ENCODE results near the gene RNF111. TPM values are rescaled to one million over a fixed set of nuclear protein-coding genes. Genes with fewer than 3 reads are reported as not detected.

Gene RNF111
- total and polyA plus RNA-seq, 2 donors (not counting 1 experiment from before 2014, with no cell fraction given): 19.3 to 20.9 TPM

DNA sequence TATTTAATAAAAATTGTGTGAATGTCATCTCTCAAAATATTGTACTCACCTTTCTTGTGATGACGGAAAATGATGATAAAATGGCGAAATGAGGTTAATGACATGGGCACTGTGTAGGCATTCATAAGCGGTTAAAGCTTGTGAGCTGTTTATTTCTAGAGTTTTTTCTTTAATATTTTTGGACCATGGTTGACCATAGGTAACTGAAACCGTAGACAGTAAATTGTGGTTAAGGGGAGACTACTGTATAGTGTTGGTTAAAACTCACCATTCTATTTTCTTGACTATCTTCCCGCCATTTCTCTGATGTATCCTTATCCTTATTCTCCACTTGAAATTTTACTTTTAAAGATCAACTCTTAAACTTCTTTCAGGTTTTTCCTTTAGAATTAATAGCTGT, 14.5 kb downstream of the RNF111 start:
- no peak for DNase-seq (ENCODE audit: low read depth in 2 of 2)
- Histone ChIP-seq H3K9me3 (ENCODE audit: control insufficient read depth, insufficient read depth, low read depth, low read length) (no peaks in the 10 kb centered on the region), H3K36me3 (ENCODE audit: control insufficient read depth, insufficient read depth, low read length) (no peaks in the 10 kb centered on the region), H4K20me1 (ENCODE audit: control insufficient read depth, extremely low read depth, insufficient read depth, low read length) (no peaks in the 10 kb centered on the region), H2AFZ (ENCODE audit: low read length) (no peak overlapping the region), H3K9ac (ENCODE audit: insufficient read depth, low read length) (no peak overlapping the region), H3K27ac (ENCODE audit: insufficient read depth, low read length) (no peak overlapping the region), H3K4me3 (replicated peaks in 1 of 4; ENCODE audit: control extremely low read depth in 1 of 4, insufficient read depth in 1 of 4, low read depth in 3 of 4, low read length in 4 of 4) (no peak overlapping the region), H3K27me3 (ENCODE audit: control insufficient read depth, insufficient read depth, low read length) (no peaks in the 10 kb centered on the region), H3K79me2 (ENCODE audit: control insufficient read depth, insufficient read depth, low read length) (peaks cover 52% of the 10 kb centered on the region), H3K4me1 (ENCODE audit: control insufficient read depth, extremely low read depth, insufficient read depth, low read length) (no peaks in the 10 kb centered on the region), H3K4me2 (ENCODE audit: extremely low read depth, insufficient read depth, low read length) (no peak overlapping the region)
- TF ChIP-seq, protein P1, sequence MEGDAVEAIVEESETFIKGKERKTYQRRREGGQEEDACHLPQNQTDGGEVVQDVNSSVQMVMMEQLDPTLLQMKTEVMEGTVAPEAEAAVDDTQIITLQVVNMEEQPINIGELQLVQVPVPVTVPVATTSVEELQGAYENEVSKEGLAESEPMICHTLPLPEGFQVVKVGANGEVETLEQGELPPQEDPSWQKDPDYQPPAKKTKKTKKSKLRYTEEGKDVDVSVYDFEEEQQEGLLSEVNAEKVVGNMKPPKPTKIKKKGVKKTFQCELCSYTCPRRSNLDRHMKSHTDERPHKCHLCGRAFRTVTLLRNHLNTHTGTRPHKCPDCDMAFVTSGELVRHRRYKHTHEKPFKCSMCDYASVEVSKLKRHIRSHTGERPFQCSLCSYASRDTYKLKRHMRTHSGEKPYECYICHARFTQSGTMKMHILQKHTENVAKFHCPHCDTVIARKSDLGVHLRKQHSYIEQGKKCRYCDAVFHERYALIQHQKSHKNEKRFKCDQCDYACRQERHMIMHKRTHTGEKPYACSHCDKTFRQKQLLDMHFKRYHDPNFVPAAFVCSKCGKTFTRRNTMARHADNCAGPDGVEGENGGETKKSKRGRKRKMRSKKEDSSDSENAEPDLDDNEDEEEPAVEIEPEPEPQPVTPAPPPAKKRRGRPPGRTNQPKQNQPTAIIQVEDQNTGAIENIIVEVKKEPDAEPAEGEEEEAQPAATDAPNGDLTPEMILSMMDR (conservative IDR thresholded peaks at IDR 0.05 in 1 of 2, IDR thresholded peaks at IDR 0.05 in 1 of 2; ENCODE audit: low read depth in 1 of 2, low read length in 2 of 2): no peak
- no peak for TF ChIP-seq EZH2 (IDR thresholded peaks at IDR 0.05; ENCODE audit: low read length, missing control alignments)

DNA sequence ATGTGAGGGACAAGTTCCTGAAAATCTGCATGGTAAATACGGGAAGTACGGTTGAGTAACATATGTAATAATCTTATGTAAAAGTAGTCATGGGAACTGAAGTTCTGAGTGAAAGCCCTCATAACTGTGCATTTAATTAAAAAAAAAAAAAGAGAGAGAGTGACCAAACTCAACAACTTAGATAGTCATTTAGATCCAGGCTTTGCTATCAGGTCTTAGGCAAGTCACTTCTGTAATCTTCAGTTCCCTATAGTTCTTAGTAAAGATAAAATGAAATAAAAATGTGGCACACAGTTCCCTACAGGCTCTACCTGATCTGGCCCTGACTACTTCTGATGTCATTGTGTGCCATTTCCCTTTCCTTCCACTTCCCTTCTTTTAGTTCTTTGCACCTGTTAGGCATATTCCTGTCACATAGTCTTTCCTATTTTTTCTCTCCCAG, 15.0 kb downstream of the RNF111 start:
- no peak for TF ChIP-seq EZH2 (IDR thresholded peaks at IDR 0.05; ENCODE audit: low read length, missing control alignments)

DNA sequence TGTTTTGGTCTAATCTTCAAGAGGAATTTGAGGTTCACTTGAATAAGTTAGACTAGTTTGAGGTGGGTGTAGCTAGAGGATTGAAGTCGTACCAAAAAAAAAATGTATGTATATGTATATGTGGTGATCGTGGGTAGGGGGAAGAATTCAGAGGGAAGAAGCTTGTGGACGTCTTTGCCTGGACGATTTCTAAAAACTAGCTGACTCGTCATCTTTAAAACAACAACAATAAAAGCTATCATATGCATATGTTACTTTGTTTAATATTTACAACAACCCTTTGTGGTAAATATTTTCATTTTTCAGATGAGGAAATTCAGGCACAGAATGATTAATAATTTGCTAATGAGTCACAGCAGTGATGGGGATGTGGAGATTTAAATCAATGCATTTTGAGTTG, 18.1 kb downstream of the RNF111 start:
- no peak overlapping the region for H2AFZ ChIP-seq (ENCODE audit: low read length)
- no peak for TF ChIP-seq EZH2 (IDR thresholded peaks at IDR 0.05; ENCODE audit: low read length, missing control alignments)
- TF ChIP-seq, protein P1 (conservative IDR thresholded peaks at IDR 0.05 in 1 of 2, IDR thresholded peaks at IDR 0.05 in 1 of 2; ENCODE audit: low read depth in 1 of 2, low read length in 2 of 2): no peak
- H3K4me1 ChIP-seq (ENCODE audit: control insufficient read depth, extremely low read depth, insufficient read depth, low read length): no peaks in the 10 kb centered on the region
- H3K27ac ChIP-seq (ENCODE audit: insufficient read depth, low read length): no peak overlapping the region
- no peaks in the 10 kb centered on the region for H3K36me3 ChIP-seq (ENCODE audit: control insufficient read depth, insufficient read depth, low read length)
- H4K20me1 ChIP-seq (ENCODE audit: control insufficient read depth, extremely low read depth, insufficient read depth, low read length): no peaks in the 10 kb centered on the region
- H3K9ac ChIP-seq (ENCODE audit: insufficient read depth, low read length): no peak overlapping the region
- no peaks in the 10 kb centered on the region for H3K9me3 ChIP-seq (ENCODE audit: control insufficient read depth, insufficient read depth, low read depth, low read length)
- DNase-seq (ENCODE audit: low read depth in 2 of 2): no peak
- no peak overlapping the region for H3K4me2 ChIP-seq (ENCODE audit: extremely low read depth, insufficient read depth, low read length)
- H3K79me2 ChIP-seq (ENCODE audit: control insufficient read depth, insufficient read depth, low read length): peaks cover 49% of the 10 kb centered on the region
- no peaks in the 10 kb centered on the region for H3K27me3 ChIP-seq (ENCODE audit: control insufficient read depth, insufficient read depth, low read length)
- H3K4me3 ChIP-seq (replicated peaks in 1 of 4; ENCODE audit: control extremely low read depth in 1 of 4, insufficient read depth in 1 of 4, low read depth in 3 of 4, low read length in 4 of 4): no peak overlapping the region

More for the DNA sequence above, 15.0 kb downstream of the RNF111 start:
- no peaks in the 10 kb centered on the region for H3K9me3 ChIP-seq (ENCODE audit: control insufficient read depth, insufficient read depth, low read depth, low read length)
- H3K27ac ChIP-seq (ENCODE audit: insufficient read depth, low read length): no peak overlapping the region
- no peak overlapping the region for H3K4me3 ChIP-seq (replicated peaks in 1 of 4; ENCODE audit: control extremely low read depth in 1 of 4, insufficient read depth in 1 of 4, low read depth in 3 of 4, low read length in 4 of 4)
- no peaks in the 10 kb centered on the region for H3K4me1 ChIP-seq (ENCODE audit: control insufficient read depth, extremely low read depth, insufficient read depth, low read length)
- H3K4me2 ChIP-seq (ENCODE audit: extremely low read depth, insufficient read depth, low read length): no peak overlapping the region
- H3K79me2 ChIP-seq (ENCODE audit: control insufficient read depth, insufficient read depth, low read length): peaks cover 52% of the 10 kb centered on the region
- no peaks in the 10 kb centered on the region for H4K20me1 ChIP-seq (ENCODE audit: control insufficient read depth, extremely low read depth, insufficient read depth, low read length)
- no peaks in the 10 kb centered on the region for H3K36me3 ChIP-seq (ENCODE audit: control insufficient read depth, insufficient read depth, low read length)
- DNase-seq (ENCODE audit: low read depth in 2 of 2): no peak
- no peak overlapping the region for H3K9ac ChIP-seq (ENCODE audit: insufficient read depth, low read length)
- H3K27me3 ChIP-seq (ENCODE audit: control insufficient read depth, insufficient read depth, low read length): no peaks in the 10 kb centered on the region
- no peak overlapping the region for H2AFZ ChIP-seq (ENCODE audit: low read length)

Data from fibroblast of lung (primary cell).